Panc1 (cell line): Measurements from ENCODE around the gene SIGLECL1.

Experiments
- POLR2AphosphoS5 ChIP-seq: IDR thresholded peaks from 2 replicates; pipeline ENCODE4 v1.6.1; 2012; ENCODE audit warnings: mild to moderate bottlenecking, low read depth, low read length, moderate library complexity
- TCF7L2 ChIP-seq: IDR thresholded peaks from 2 replicates; pipeline ENCODE4 v1.6.1; 2011; ENCODE audit warnings: mild to moderate bottlenecking, low read depth, low read length, inconsistent platforms
- TF ChIP-seq, protein P1 (sequence below): fragments of 450-650 bp; IDR thresholded peaks from 2 replicates; pipeline ENCODE4 v1.5.1; 2017; ENCODE audit warnings: mild to moderate bottlenecking
- TF ChIP-seq, protein P2 (sequence below), 2 experiments: IDR thresholded peaks; 2 replicates each; pipeline ENCODE4 v1.6.1; 2011 to 2012; ENCODE audit warnings: low read depth in 2 of 2, control low read depth in 1 of 2, low read length in 1 of 2, mild to moderate bottlenecking in 1 of 2, moderate library complexity in 1 of 2; ENCODE audit not compliant: insufficient read depth in 1 of 2

DNA sequence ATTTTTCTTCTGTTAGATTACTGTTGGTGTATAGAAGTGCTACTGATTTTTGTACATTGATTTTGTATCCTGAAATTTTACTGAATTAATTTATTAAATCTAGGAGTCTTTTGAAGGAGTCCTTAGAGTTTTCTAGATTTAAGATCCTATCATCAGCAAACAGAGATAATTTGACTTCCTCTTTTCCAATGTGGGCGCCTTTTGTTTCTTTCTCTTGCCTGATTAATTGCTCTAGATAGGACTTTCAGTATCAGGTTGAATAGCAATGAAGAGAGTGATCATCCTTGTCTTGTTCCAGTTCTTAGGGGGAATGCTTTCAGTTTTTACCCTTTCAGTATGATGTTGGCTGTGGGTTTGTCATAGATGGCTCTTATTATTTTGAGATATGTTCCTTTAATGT lies 31.6 kb upstream of the SIGLECL1 start:
- TF ChIP-seq, protein P1, sequence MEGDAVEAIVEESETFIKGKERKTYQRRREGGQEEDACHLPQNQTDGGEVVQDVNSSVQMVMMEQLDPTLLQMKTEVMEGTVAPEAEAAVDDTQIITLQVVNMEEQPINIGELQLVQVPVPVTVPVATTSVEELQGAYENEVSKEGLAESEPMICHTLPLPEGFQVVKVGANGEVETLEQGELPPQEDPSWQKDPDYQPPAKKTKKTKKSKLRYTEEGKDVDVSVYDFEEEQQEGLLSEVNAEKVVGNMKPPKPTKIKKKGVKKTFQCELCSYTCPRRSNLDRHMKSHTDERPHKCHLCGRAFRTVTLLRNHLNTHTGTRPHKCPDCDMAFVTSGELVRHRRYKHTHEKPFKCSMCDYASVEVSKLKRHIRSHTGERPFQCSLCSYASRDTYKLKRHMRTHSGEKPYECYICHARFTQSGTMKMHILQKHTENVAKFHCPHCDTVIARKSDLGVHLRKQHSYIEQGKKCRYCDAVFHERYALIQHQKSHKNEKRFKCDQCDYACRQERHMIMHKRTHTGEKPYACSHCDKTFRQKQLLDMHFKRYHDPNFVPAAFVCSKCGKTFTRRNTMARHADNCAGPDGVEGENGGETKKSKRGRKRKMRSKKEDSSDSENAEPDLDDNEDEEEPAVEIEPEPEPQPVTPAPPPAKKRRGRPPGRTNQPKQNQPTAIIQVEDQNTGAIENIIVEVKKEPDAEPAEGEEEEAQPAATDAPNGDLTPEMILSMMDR = no peak
- TF ChIP-seq POLR2AphosphoS5 = no peak
- TF ChIP-seq, protein P2, sequence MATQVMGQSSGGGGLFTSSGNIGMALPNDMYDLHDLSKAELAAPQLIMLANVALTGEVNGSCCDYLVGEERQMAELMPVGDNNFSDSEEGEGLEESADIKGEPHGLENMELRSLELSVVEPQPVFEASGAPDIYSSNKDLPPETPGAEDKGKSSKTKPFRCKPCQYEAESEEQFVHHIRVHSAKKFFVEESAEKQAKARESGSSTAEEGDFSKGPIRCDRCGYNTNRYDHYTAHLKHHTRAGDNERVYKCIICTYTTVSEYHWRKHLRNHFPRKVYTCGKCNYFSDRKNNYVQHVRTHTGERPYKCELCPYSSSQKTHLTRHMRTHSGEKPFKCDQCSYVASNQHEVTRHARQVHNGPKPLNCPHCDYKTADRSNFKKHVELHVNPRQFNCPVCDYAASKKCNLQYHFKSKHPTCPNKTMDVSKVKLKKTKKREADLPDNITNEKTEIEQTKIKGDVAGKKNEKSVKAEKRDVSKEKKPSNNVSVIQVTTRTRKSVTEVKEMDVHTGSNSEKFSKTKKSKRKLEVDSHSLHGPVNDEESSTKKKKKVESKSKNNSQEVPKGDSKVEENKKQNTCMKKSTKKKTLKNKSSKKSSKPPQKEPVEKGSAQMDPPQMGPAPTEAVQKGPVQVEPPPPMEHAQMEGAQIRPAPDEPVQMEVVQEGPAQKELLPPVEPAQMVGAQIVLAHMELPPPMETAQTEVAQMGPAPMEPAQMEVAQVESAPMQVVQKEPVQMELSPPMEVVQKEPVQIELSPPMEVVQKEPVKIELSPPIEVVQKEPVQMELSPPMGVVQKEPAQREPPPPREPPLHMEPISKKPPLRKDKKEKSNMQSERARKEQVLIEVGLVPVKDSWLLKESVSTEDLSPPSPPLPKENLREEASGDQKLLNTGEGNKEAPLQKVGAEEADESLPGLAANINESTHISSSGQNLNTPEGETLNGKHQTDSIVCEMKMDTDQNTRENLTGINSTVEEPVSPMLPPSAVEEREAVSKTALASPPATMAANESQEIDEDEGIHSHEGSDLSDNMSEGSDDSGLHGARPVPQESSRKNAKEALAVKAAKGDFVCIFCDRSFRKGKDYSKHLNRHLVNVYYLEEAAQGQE (IDR thresholded peaks at IDR 0.05; ENCODE audit: insufficient read depth in 1 of 2, low read depth in 2 of 2, low read length in 1 of 2) = no peak
- TF ChIP-seq TCF7L2 = no peak
